Measurements from ENCODE around the gene ANO8.

The ANO8 gene

GRCh38 chr19:17327654-17328516 is 6.8 kb downstream of the ANO8 start:
- no peak for DNase-seq (ENCODE audit: low read depth)

DNA sequence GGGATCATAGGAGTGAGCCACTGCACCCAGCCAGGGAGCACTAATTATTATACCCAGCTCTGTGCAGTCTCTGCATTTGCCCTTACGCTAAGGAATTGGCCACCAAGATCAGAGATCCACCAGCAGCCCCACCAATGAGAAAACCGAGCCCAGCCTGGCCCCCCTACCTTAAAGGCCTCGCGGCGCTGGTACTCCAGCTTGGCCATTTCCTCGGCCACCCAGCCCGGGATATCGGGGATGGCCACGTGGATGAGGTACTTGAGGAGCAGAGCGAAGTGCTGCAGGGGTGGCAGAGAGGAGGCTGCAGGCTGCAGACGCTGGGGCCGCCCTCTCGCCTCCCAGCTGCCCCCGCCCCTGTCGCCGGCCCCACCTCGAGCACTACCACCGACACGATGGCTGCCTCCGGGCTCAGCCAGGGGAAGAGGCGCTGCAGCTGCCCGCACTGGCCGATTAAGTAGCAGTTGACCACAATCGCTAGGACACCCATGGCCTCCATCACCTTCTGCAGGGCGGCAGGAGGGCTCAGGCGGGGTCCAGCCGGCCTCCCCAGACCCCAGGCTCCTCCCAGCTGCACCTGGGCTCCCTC is 7.5 kb downstream of the ANO8 start:
- no peak for DNase-seq (ENCODE audit: low read depth)

GRCh38 chr19:17326595-17326966 is 8.1 kb downstream of the ANO8 start:
- no peak for DNase-seq (ENCODE audit: low read depth)

DNA sequence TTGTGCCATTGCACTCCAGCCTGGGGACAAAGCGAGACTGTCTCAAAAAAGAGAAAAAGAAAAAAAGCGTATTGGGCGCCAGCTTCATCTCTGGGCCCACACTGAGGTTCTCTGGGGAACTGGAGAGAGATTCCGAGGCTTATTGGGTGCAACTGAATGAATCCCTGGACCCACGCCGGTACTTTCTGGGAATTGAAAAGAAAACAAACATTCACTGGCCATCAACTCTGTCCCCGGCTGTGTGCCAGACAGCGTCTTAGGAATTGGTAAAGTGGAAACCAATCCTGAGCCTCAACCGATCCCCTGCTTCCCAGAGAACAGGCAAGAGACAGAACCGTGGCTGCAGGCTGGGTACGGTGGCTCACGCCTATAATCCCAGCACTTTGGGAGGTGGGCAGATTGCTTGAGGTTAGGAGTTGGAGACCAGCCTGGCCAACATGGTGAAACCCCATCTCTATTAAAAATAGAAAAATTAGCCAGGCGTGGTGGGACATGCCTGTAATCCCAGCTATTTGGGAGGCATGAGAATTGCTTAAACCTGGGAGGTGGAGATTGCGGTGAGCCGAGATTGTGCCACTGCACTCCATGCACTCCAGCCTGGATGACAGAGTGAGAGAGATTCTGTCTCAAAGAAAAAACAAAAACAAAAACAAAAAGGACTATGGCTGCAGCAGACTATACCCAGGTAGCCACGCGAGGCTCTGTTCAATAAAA is 8.6 kb downstream of the ANO8 start:
- DNase-seq (ENCODE audit: low read depth): no peak

DNA sequence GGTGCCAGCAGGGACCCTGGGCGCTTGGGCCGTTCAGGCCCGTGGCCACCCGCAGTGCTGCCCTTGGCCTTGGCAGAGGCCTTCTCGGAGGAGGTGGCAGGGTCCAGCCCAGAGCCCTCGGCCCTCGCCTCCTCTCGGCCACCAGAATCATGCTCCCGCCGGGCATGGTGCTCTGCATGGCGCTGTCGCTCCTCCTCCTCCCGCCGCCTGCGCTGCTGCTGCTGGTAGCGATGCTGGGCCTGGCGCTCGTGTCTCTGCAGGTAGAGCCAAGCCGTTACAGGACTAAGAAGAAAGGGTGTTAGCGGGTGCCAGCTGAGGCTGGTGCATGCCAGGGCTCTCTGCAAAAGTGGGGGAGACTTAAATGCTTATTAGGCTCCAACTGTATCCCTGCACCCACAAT is 9.5 kb downstream of the ANO8 start:
- DNase-seq (ENCODE audit: low read depth): no peak

DNA sequence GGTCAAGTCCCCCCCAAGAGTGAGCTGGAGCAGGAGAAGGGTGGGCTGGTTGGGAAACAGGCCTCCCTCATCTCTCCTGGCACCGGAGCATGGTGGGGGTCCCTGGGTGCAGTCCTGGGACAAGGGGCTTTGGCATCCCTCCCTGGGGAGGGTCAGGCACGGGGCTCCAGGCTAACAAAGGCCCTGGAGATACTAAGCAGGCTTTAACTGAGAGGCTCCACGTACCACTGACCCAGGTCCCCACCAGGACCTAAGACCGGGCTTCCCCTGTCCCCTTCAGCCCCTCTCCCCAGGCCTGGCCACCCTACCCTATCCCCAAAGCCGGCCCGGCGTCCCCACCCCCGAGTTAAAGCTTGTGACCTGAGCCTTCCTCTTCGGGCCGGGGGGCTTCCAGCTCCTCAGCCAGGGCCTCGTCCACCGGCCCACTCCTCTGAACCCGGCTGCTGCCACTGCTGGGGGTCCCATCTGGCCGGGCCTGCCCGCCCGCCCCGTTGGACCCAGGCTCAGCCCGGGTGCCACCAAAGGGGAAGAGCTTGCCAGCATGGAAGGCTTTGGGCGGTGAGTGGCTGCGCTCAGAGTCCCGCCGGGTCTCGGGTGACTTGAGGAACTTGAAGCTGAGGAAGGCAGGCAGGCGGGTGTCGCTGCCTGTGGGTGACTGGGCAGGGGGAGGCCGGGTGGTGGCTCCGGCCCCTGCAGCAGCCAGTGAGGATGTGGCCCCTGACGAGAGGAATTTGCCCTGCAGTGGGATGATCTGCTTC is 10.1 kb downstream of the ANO8 start:
- DNase-seq (ENCODE audit: low read depth): no peak

- no peak for DNase-seq (ENCODE audit: low read depth)
Observed at GRCh38 chr19:17323964-17324332, 10.7 kb downstream of the ANO8 start.

GRCh38 chr19:17323300-17323963 is 11.2 kb downstream of the ANO8 start:
- no peak for DNase-seq (ENCODE audit: low read depth)

GRCh38 chr19:17322854-17323253 is 11.8 kb downstream of the ANO8 start:
- no peak for DNase-seq (ENCODE audit: low read depth)

DNA sequence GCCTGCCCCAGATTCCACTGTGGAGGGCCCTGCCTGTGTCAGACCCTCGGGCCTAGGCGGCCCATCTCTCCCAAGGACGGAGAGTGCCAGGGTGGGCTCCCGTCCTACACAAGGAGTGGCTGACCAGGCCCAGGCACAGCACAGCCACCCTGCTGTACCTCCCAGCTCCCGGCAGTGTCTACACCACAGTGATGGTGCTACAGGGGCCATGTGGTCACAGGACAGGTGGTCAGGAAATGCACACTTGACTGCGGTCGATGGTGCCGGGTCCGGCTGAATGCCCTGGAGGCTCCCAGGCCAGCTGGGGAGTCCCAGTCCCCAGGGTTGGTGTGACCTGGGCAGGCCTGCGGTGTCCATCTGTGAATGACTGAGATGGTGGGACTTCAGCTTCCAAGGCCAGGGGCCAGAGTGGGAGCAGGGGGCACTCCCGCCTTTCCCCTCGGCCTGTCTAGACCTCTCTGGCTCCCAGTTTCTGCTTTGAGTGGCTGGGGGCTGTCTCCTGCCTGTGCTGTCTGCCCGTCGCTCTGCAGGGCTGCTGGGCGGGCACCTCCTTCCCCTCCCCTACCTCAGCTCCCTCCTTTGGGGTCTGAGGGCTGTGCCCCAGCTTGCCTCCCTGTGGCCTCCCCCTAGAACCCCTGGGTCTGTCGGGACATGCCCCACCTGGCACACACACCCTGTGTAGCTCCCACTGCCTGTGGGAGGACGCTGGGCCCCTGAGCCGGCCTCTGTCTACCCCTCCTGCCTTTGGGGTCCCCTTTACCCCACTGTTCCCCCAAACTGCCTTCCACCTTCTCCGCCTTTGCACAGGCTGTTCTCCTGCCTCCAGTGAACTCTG is 12.8 kb downstream of the ANO8 start:
- DNase-seq (ENCODE audit: low read depth): no peak

- DNase-seq (ENCODE audit: low read depth): no peak
Observed at GRCh38 chr19:17320435-17320834, 14.2 kb downstream of the ANO8 start.

DNA sequence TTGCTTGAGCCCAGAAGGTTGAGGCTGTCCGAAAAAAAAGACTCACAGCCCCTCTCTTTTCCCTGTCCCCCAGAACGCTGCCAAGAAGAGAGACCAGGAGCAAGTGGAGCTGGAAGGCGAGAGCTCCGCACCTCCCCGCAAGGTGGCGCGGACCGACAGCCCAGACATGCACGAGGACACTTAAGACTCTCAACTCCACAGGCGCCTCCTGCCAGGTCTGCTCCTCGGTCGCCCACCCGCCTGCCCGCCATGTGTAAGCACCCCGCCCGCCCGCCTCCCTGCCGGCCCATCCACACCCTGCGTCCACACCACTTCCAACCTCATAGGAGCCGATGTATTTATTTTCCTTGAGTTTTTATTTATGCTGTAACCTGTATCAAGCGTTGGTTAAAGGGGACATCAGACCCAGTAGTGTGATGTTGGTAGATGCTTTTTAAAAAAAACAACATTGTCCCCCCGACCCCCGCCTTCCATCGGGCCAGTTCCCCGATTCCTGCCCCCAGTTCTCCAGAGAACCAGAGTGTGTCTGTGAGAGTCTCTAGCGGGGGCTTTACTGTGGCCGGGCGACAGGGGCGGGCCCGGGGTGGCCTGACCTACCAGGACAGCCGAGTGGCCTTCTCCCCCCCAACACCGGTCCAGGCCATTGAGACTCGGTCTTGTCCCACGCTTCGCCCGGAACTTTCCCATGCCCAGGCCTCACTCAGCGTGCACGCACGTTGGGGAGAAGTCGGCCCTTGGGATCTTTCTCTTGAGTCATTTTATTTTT is 15.0 kb downstream of the ANO8 start:
- DNase-seq (ENCODE audit: low read depth): no peak

DNA sequence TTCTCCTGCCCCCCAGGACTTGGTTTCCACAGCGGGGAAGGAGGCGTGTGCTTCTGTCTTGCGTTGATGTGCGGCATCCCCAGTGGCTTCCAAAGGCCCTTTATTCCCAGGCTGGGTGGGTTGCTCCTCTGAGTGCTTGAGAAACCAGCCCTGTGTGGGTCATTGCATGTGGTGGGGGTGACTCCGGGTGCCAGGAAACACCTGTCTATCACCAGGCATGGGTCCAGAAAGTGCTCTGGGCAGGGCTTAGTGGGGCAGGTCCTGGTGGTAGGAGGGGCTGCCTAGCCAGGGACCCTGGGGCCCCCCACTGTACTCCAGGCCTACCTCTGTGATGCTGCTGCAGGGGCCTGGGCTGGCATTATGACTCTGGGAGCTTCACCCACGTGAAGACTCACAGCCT is 15.7 kb downstream of the ANO8 start:
- no peak for DNase-seq (ENCODE audit: low read depth)

- DNase-seq (ENCODE audit: low read depth): no peak
Observed at GRCh38 chr19:17314007-17314593, 20.6 kb downstream of the ANO8 start.

GRCh38 chr19:17312189-17313113 is 22.2 kb downstream of the ANO8 start:
- no peak for DNase-seq (ENCODE audit: low read depth)

GRCh38 chr19:17311455-17312188 is 23.0 kb downstream of the ANO8 start:
- no peak for DNase-seq (ENCODE audit: low read depth)

DNA sequence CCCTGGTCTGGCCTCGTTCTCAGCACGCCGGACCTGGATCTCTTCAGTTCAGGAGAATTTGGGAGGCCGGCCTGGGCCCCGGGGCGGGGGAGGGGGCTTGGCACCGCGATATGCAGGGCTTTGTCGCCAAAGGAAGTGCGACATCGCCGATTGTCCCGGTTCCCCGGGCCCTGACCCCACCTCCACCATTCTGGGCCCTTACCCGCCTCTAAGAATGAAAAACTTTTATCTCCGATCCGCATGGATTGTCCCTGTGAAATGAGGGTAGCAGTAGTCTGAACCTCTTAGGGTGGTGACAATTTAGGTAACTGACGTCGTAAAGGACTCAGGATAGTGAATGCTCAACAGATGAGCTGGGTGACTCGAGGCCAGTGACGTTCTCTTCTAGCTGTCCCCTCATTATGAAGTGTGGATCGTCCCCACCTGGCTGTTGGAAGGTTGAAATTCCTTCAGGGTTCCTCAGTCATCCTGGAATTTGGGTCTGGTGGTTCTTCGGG is 24.6 kb downstream of the ANO8 start:
- no peak for DNase-seq (ENCODE audit: low read depth)
